Neural cell (in vitro differentiated cells): ENCODE data around the gene CT45A1. TPM values are rescaled to one million over a fixed set of nuclear protein-coding genes. Genes with fewer than 3 reads are reported as not detected.
"Not testable (repeated sequence)": the region's sequence is repeated elsewhere in the genome, so short reads cannot be mapped to it uniquely, and the experiment has no call there.

Experiments
- H2AFZ ChIP-seq: fragments of 200-600, 300-800 bp; sonication (generic), shearing (Covaris generic); 2 replicates; pipeline ENCODE4 v1.6.0; 2014; ENCODE audit warnings: low read depth, mild to moderate bottlenecking, antibody characterized with exemption, low read length, moderate library complexity
- H3F3A ChIP-seq: fragments of 200-600 bp; shearing (Covaris generic); 2 replicates; pipeline ENCODE4 v1.6.1; 2016; ENCODE audit warnings: mild to moderate bottlenecking, moderate library complexity, mixed read lengths, antibody characterized with exemption, low read length; ENCODE audit not compliant: insufficient read depth, poor library complexity, severe bottlenecking
- H3K27ac ChIP-seq: fragments of 200-600, 300-800 bp; sonication (generic), shearing (Covaris generic); 2 replicates; pipeline ENCODE4 v1.5.1; 2014; ENCODE audit warnings: mild to moderate bottlenecking, low read length, moderate library complexity
- H3K27me3 ChIP-seq: fragments of 300-800, 200-600 bp; sonication (generic), shearing (Covaris generic); 2 replicates; pipeline ENCODE4 v1.6.0; 2014; ENCODE audit warnings: mild to moderate bottlenecking, low read depth, low read length, moderate library complexity; ENCODE audit not compliant: insufficient read depth
- H3K36me3 ChIP-seq: fragments of 300-800, 200-600 bp; sonication (generic), shearing (Covaris generic); 2 replicates; pipeline ENCODE4 v1.5.1; 2014; ENCODE audit warnings: mild to moderate bottlenecking, antibody characterized with exemption, low read length, moderate library complexity; ENCODE audit not compliant: insufficient read depth
- H3K4me2 ChIP-seq: fragments of 300-800, 200-600 bp; sonication (generic), shearing (Covaris generic); 2 replicates; pipeline ENCODE4 v1.6.0; 2014; ENCODE audit warnings: mild to moderate bottlenecking, low read length
- H3K4me3 ChIP-seq: fragments of 300-800, 200-600 bp; sonication (generic), shearing (Covaris generic); 2 replicates; pipeline ENCODE4 v1.5.1; 2014; ENCODE audit warnings: mild to moderate bottlenecking, low read length, moderate library complexity
- H3K79me2 ChIP-seq: fragments of 200-600 bp; shearing (Covaris generic); replicated peaks from 2 replicates; pipeline ENCODE4 v1.6.0; 2014; ENCODE audit warnings: mild to moderate bottlenecking, low read length, moderate library complexity; ENCODE audit not compliant: insufficient read depth
- H3K9ac ChIP-seq: fragments of 300-800, 200-600 bp; sonication (generic), shearing (Covaris generic); 2 replicates; pipeline ENCODE4 v1.6.1; 2016; ENCODE audit warnings: mild to moderate bottlenecking, low read length, mixed read lengths
- H3K9me2 ChIP-seq: fragments of 200-600 bp; shearing (Covaris generic); 2 replicates; pipeline ENCODE4 v1.6.1; 2016; ENCODE audit warnings: mild to moderate bottlenecking, low read length, mixed read lengths; ENCODE audit not compliant: insufficient read depth
- H3K9me3 ChIP-seq: fragments of 200-600, 300-800 bp; sonication (generic), shearing (Covaris generic); 2 replicates; pipeline ENCODE4 v1.6.1; 2016; ENCODE audit warnings: mild to moderate bottlenecking, mixed run types, low read length, moderate library complexity, mixed read lengths
- H4K20me1 ChIP-seq: fragments of 200-600 bp; shearing (Covaris generic); 2 replicates; pipeline ENCODE4 v1.6.1; 2016; ENCODE audit warnings: mild to moderate bottlenecking, mixed run types; ENCODE audit not compliant: insufficient read depth
- EP300 ChIP-seq: fragments of 450-650 bp; conservative IDR thresholded peaks from 2 replicates; pipeline ENCODE4 v1.6.1; 2014; ENCODE audit warnings: antibody characterized with exemption, mild to moderate bottlenecking, moderate library complexity; ENCODE audit not compliant: poor library complexity, severe bottlenecking
- EZH2 ChIP-seq: fragments of 200-600, 300-800 bp; shearing (Covaris generic), sonication (generic); IDR thresholded peaks from 2 replicates; pipeline ENCODE4 v1.6.1; 2014; ENCODE audit warnings: antibody characterized with exemption, low read length, borderline replicate concordance, mild to moderate bottlenecking; ENCODE audit not compliant: insufficient read depth, poor library complexity, severe bottlenecking
- MXI1 ChIP-seq: fragments of 450-650 bp; conservative IDR thresholded peaks from 2 replicates; pipeline ENCODE4 v1.6.1; 2014; ENCODE audit warnings: antibody characterized with exemption, mild to moderate bottlenecking; ENCODE audit not compliant: poor library complexity, severe bottlenecking
- SMC3 ChIP-seq: fragments of 450-650 bp; conservative IDR thresholded peaks from 2 replicates; pipeline ENCODE4 v1.6.1; 2014; ENCODE audit warnings: antibody characterized with exemption, mild to moderate bottlenecking, moderate library complexity; ENCODE audit not compliant: poor library complexity
- TAF1 ChIP-seq: IDR thresholded peaks from 2 replicates; pipeline ENCODE4 v1.6.1; 2012; ENCODE audit warnings: low read depth
- polyA minus RNA-seq: library from RNA; depleted of rRNA, polyadenylated mRNA; stranded (reverse); fragments of >200 nt; gene quantifications from 2 replicates; pipeline ENCODE4 v1.2.3, GENCODE V29; 2014
- polyA plus RNA-seq: library from polyadenylated mRNA; depleted of rRNA; stranded (reverse); fragments of >200 nt; gene quantifications from 2 replicates; pipeline ENCODE4 v1.2.3, GENCODE V29; 2014
- TF ChIP-seq, protein P1 (sequence below): fragments of 450-650 bp; IDR thresholded peaks from 2 replicates; pipeline ENCODE4 v1.5.1; 2014; ENCODE audit warnings: antibody characterized with exemption, mild to moderate bottlenecking, moderate library complexity; ENCODE audit not compliant: poor library complexity, severe bottlenecking

Gene CT45A1, protein sequence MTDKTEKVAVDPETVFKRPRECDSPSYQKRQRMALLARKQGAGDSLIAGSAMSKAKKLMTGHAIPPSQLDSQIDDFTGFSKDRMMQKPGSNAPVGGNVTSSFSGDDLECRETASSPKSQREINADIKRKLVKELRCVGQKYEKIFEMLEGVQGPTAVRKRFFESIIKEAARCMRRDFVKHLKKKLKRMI
- polyA plus RNA-seq: not detected in 2 replicates
- polyA minus RNA-seq: not detected in 2 replicates

DNA sequence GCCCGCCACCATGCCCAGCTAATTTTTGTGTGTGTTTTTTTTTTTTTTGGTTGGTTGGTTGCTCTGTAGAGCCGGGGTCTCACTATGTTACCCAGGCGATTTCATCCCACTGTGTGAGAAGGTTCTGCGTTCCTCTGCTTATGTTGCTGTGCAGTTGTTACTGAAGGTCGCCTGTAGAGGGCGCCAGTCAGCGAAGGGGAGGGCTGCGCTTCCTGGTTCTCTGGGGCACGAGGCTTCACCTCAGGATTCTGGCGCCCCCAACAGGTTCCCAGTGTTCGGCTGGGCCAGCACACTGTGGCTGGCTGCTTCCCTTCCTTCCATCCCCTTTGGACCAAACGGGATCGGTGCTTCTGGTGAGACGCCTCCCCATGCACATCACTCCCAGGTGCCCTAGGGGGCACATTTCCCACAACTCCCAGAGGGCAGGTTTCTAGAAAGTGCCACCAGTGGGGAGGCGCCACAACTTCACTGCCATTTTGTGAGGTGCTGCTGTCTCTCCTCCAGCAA, at the start of gene CT45A1:
Gene CT45A1 (plus strand): TSS at position 457 of the 507 bp plus-strand sequence. CDS start 5,302 bp downstream, outside the sequence.
- not testable (repeated sequence) for H4K20me1 ChIP-seq, H3K9me3 ChIP-seq, H3K27me3 ChIP-seq, H3K9me2 ChIP-seq, H3K4me2 ChIP-seq, H3F3A ChIP-seq, H3K36me3 ChIP-seq, H3K79me2 ChIP-seq, H3K27ac ChIP-seq, H2AFZ ChIP-seq, H3K9ac ChIP-seq, H3K4me3 ChIP-seq

DNA sequence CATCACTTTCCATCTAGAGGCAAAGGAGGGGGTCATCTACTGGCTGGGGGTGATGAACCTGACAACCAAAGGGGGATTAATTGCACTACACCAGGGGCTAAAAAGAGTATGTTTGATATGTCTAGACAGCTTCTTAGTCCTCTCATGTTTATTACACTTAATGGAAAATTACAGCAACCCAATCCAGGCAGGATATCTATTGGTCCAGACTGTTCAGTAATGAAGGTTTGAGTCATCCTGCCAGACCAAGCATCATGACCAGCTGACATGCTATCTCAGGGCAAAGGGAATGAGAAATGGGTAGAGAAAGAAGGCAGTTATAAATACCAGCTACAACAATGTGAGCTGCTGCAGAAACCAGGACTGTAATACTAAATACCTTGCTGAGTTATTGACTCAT, 40.5 kb upstream of the CT45A1 start:
- H3K79me2 ChIP-seq, H3K9ac ChIP-seq, H3K27me3 ChIP-seq, H3K4me3 ChIP-seq, H3K9me3 ChIP-seq, H3F3A ChIP-seq, H2AFZ ChIP-seq, H3K36me3 ChIP-seq, H3K4me2 ChIP-seq, H3K9me2 ChIP-seq, H3K27ac ChIP-seq, H4K20me1 ChIP-seq: not testable (repeated sequence)

DNA sequence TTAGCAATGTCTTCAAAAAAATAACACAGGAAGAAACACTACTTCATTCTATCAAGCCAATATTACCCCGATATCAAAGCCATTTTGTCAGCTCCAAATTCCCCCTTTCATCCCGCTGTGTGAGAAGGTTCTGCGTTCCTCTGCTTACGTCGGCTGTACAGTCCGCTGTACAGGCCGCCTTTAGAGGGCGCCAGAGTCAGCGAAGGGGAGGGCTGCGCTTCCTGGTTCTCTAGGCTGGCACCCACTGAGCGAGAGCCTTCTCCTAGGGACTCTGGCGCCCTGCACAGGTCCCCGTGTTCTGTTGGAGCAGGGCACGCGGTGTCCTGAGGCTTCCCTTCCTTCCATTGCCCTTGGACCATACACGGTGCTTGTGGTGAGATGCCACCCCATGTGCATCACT, 25.3 kb upstream of the CT45A1 start:
- Histone ChIP-seq H3F3A (no peaks in the 10 kb centered on the region), H3K9me3 (no peaks in the 10 kb centered on the region), H3K4me3 (no peak overlapping the region), H3K4me2 (no peak overlapping the region), H3K36me3 (no peaks in the 10 kb centered on the region), H3K9me2 (no peaks in the 10 kb centered on the region), H3K79me2 (no peaks in the 10 kb centered on the region), H2AFZ (no peak overlapping the region), H4K20me1 (no peaks in the 10 kb centered on the region), H3K9ac (no peak overlapping the region), H3K27me3 (no peaks in the 10 kb centered on the region), H3K27ac (no peak overlapping the region)
- TF ChIP-seq, protein P1, sequence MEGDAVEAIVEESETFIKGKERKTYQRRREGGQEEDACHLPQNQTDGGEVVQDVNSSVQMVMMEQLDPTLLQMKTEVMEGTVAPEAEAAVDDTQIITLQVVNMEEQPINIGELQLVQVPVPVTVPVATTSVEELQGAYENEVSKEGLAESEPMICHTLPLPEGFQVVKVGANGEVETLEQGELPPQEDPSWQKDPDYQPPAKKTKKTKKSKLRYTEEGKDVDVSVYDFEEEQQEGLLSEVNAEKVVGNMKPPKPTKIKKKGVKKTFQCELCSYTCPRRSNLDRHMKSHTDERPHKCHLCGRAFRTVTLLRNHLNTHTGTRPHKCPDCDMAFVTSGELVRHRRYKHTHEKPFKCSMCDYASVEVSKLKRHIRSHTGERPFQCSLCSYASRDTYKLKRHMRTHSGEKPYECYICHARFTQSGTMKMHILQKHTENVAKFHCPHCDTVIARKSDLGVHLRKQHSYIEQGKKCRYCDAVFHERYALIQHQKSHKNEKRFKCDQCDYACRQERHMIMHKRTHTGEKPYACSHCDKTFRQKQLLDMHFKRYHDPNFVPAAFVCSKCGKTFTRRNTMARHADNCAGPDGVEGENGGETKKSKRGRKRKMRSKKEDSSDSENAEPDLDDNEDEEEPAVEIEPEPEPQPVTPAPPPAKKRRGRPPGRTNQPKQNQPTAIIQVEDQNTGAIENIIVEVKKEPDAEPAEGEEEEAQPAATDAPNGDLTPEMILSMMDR: no peak
- TF ChIP-seq EP300 (no peak), EZH2 (no peak), MXI1 (no peak)

DNA sequence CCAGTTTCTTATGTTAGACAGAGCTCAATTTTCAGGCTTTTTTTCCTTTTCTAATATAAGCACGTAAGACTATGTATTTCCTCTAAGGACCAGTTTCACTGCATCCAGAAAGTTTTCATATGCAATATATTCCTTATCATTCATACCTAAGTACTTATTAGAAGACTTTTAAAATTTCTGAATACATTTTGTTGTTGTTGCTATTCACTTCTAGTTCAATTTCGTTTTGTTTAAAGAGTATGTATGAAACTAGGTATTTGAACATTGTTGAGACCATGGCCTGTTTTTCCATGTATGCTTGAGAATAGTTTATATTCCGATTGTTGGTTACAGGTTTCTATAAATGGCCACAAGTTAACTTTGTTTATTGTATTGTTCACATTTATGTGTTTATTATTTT, 18.0 kb upstream of the CT45A1 start:
- Histone ChIP-seq H3K36me3 (no peaks in the 10 kb centered on the region), H4K20me1 (no peaks in the 10 kb centered on the region), H3K9ac (no peak overlapping the region), H3K79me2 (no peaks in the 10 kb centered on the region), H3K27ac (no peak overlapping the region), H3K9me3 (no peaks in the 10 kb centered on the region), H3F3A (no peaks in the 10 kb centered on the region), H2AFZ (no peak overlapping the region), H3K27me3 (no peaks in the 10 kb centered on the region), H3K4me3 (no peak overlapping the region), H3K9me2 (no peaks in the 10 kb centered on the region), H3K4me2 (no peak overlapping the region)
- TF ChIP-seq SMC3 (no peak), TAF1 (no peak)
- TF ChIP-seq, protein P1: no peak
